ENCODE measurements around the gene SMCP.

Gene SMCP

DNA sequence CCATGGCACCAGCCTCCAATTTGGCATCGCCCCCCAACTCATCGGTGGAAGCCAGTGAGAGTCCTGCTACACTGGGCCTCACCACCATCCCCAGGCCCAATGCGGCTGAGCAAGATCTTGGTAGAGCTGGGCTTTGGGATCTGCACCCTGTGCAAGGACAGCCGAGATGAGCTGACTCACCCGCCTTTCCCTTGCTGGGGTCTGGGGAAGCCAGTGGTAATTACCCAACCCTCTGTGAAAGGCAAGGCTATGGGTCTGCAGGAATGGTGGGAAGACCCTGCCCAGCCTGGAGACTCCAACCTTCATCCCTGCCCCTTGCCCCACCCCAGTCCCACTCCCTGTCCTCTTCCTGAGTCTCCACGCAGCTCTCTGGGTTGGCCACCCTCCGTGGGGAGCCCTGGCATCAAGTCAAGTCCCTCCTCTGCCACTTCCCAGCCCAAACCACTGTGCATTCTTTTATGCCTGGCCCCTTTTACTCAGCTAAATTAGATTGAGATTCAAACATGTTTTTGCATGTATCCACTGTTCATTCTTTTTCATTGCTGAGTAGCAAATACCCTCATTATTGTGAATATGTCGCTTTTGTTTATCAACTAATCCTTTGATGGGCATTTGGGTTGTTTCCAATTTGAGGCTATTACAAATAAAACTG, 8.8 kb downstream of the SMCP start:
- no peak for DNase-seq

DNA sequence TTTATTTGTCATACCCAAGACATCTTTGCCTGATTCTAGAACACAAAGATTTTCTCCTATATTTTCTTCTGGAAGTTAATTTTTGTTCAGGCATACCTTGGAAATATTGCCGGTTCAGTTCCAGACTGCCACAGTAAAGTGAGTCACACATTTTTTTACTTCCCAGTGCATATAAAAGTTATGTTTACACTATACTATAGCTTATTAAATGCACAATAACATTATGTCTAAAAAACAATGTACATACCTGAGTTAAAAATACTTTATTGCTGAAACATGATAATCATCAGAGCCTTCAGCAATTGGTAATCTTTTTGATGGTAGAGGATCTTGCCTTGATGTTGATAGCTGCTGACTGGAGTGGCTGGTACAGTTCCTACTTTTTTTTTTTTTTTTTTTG, 10.0 kb downstream of the SMCP start:
- DNase-seq = no peak

DNA sequence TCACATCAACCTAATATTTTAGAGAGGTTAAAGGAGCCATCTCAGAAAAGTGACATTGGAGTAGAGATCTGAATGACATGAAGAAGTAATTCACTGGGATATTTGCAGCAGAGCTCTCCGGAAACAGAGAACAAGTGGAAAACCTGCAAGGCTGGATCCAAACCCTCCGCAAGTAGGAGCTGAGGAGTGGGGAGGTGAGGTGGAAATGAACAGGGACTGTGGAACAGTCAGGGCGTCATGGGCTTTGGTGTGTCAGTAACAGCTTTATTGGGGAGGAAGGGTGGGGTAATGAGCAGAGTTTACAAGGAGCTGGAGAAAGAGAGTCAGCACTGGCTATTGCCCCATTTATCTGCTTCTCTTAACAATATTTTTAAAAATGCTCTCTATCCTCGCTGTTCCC, 20.9 kb downstream of the SMCP start:
- DNase-seq = no peak

DNA sequence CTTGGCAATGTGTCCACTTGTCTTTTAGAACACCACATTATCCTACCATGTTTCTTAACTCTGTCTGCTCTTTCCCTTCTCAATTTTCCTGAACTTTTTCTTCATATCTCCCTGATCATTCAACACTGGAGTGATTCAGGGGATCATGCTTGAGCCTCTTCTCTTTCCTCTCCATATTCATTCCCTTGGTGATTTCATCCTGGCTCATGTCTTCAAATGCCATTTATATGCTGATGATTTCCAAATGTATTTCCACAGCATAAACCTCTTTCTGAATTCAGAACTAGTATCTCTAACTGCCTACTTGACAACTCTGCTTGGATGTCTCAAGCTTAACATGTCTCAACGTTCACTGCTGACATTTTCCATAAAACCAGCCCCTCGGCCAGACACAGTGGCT, 21.8 kb downstream of the SMCP start:
- no peak for DNase-seq

DNA sequence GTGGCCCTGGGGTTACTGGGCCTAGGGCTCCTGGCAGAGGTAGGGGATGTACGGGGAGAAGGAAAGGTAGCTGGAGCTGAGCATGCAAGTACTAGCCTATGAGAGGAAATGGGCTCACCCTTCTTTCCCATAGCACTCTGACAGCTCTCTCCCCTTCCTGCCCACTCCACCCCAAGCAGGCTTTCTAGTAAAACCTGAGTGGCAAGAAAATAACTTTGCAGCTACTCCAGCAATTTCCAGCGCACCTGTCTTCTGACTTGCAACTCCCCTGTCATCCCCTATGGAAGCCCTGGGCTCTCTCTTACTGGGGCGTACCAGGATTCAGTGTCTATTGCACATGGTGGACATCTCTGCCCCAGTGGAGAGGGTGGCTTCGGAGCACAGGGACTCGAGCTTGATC, 23.5 kb downstream of the SMCP start:
- DNase-seq = no peak

DNA sequence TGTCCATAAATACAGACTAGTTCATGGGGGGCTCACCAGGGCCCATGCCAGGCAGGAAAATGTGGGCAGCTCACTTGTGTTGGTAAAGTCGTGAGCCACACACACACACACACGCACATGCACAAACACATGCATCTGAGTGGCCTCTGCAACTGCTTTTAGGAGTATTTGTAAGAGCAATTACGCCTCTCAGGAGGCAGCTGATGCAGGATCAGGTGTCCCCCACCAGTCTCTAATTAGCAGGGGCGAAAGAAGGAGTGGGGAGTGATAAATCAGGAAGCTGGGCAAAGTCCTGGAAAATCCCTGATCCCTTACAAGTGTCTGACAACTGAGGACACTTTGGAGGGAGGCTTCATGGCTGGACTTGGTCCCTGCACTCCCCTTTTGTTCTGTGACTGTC, 24.5 kb downstream of the SMCP start:
- DNase-seq = no peak

DNA sequence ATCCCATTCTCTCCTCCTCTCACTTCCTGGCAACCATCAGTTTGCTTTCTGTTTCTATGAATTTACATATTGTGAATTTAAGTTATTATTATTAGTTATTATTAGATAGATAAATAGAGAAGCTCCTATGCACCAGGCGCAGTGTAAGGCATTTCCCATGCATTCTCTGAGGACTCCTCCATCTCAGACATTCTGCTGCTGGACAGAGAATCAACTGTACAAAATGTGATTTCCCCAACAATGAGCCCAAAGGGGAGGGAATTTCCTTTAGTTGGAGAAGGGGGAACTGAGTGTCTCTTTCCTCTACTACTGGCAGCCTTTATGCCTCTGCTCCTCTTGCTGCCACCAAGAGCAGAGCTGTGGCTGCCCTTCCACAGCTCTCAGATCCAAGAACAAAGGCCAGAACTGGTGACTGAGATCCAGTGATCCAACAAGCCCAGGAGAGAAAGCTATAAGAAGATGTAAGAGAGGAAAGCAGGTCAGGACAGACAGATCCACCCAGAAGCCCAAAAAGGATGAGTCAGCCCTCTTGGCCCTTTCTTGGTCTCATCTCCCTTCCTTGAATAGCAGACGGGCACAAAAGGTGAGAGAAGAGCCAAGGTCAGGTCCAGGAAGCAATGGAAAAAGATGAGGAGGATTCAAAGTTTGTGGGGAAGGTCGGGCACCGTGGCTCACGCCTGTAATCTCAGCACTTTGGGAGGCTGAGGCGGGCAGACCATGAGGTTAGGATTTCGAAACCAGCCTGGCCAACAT, 26.7 kb downstream of the SMCP start:
- no peak for DNase-seq

DNA sequence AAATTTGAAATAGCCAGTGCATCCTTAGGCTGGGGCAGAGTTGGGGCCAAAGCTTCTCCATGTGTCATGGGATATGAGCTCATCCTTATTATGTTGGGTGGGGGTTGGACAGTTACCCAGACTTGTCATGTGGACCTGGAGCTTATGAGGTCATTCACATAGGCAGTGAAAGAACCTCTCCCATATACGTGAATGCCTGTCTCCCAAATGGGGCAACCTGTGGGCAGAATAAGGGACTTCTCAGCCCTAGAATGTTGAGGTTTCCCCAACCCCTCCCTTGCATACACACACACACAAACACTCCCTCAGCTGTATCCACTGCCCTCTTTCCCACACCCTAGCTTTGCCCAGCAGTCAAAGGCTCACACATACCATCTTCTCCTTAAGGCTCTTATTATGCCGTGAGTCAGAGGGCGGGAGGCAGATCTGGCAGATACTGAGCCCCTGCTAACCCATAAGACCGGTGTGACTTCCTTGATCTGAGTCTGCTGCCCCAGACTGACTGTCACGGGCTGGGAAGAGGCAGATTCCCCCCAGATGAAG, 28.0 kb downstream of the SMCP start:
- no peak for DNase-seq

DNA sequence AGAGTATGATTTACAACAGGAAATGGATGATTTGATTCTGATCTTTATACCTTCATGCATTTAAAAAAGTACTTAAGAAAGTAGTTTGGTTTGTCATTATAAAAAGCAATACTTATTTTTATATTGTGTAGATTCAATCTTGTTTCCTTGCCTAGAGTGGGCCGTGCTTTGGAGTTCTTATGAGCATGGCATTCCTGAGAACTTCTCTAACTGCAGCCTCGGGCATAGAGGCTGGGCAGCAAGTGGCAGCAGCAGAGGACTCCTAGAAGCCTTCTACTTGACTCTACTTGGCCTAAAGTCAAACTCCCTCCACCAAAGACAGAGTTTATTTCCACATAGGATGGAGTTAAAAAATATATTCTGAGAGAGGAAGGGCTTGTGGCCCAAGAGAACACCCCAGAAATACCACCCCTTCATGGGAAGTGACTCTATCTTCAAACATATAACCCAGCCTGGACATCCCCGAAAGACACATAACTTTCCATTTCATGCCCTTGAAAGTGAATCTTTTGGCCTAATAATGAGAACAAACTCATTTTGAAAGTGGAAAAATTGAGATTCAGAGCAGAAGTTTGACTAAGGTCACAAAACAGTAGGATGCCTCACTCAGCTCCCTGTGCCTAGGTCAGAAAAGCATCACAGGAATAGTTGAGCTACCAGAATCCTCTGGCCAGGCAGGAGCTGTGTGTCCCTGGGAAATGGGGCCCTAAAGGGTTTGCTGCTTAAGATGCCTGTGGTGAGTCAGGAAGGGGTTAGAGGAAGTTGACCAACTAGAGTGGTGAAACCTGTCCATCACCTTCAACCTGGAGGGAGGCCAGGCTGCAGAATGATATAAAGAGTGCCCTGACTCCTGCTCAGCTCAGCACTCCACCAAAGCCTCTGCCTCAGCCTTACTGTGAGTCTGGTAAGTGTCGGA, 29.8 kb downstream of the SMCP start, which contains the start of gene IVL:
Gene IVL (plus strand): TSS at position 861 of the 916 bp plus-strand sequence. CDS start 1,252 bp downstream, outside the sequence.
- DNase-seq = no peak

DNA sequence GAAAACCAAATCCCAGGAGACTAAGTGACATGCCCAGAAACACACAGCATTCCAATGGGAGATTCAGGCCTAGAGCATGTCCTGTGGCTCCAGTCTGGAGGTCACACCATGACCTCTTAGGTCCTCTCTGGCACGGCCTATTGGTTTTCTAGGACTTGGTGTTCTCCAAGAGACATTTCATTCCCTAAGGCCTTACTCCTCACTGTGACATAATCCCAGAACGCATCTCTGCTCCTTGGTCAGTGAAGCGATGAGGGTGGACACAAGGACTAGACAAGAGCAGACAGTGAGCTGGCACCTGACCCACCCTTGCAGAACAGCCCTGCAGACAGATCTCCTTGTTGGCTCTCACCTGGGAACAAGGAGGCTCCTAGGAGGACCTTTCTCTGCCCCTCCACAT, 31.1 kb downstream of the SMCP start:
- no peak for DNase-seq

DNA sequence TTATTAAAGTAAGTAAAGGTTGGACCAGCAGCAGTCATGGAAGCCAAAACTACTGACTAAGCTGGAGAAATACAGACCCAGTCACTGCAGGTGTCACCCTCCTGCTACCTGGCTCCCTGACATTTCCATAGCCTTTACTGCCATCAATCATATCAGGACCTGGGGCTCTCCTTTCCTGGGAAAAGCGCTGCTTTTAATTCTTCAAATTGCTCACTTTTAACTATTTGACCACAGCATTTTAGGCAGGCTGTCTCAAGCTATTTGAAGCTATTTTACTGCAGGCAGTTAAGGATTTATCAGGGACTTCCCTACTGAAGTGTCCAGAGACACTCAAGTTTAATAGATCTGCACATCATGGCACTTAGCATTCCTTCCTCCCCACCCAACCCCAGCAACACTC, 34.3 kb downstream of the SMCP start:
- DNase-seq = no peak

DNA sequence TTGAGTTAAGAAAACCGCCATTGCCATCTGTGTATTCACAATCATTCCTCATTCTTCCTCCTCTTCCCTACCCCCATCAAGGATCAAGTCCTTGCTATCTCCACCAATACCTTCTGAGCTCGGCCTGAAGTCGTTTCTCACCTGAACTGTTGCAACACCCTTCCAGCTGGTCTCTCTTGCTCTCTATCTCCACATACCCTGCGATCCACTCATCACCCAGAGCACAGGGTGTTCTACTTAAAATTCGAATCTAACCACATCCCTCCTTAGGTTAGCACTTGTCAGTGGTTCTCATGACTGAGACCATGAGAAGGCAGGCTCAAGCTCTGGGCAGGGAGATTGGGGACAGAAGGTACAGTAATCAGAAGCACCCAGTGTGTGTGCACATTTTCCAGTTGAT, 34.8 kb downstream of the SMCP start:
- DNase-seq = no peak

DNA sequence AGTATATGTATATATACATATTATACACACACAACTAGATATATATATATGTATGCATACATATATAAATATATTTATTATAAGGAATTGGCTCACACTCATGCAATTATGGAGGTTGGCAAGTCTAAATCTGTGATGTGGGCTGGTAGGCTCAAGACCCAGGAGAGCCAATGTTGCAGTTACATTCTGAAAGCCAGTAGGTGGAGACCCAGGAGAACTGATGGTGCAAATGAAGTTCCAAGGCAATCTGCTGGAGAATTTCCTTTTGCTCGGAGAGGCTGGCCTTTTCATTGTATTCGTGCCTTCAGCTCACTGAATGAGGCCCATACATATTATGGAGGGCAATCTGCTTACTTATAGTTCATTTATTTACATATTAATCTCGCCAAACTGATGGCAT, 39.7 kb downstream of the SMCP start:
- peak; percentile 50 for DNase-seq

DNA sequence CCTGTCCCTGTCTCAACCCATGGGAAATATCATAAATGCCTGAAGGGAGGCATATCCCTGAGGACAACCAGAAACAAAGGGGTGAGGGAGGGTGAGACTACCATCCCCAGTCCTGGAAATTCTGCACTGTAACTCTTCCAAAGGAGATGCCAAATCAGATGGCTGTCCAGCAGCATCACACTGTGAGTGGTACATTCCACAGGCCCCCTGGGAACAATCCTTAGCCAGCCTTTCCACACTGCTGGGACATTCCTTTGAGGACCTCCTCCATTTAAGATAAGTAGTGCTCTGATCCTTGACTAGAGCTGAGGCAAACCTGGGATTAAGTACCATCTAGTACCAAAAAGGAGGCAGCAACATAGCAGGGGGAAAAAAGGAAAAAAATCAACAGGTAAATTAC, 40.9 kb downstream of the SMCP start:
- DNase-seq = no peak

DNA sequence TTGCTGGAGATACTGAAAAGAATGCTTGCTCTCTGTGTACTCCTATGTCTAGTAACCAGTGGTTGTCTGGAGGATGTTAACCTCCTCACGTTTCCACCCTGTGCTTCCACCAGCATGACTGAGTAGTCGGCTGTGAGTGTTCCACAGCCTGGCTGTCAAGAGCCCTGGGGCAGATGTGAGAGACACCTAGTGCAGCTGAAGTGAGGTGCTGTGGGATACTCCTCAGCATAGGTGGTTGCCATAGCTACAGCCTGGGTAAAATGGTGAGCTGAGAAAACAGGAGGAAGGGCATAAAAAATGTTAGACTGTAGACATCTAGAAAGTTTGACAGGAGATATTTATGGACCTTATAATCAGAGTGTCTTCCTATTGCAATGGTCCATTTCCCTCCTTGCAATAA, 46.1 kb downstream of the SMCP start:
- no peak for DNase-seq

DNA sequence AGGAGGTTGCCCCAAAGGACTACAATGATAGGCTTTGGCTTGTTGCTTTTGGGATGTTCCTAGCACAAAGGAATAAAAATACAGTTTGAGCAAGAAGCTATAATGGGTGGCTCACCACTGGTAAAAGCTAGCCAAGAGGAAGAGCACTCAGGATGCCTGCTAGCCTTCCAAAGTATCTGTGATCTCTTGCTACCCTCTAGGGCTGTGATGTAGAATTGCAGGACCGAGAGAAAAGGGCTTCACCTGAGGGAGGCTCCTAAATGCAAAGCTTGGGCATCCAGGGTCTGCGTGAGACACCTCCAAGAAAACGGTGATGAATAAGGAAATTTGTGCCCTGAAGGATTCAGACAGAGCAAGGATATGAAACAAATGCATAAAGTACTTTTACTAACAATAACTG, 48.0 kb downstream of the SMCP start:
- peak; percentile 7 for DNase-seq

DNA sequence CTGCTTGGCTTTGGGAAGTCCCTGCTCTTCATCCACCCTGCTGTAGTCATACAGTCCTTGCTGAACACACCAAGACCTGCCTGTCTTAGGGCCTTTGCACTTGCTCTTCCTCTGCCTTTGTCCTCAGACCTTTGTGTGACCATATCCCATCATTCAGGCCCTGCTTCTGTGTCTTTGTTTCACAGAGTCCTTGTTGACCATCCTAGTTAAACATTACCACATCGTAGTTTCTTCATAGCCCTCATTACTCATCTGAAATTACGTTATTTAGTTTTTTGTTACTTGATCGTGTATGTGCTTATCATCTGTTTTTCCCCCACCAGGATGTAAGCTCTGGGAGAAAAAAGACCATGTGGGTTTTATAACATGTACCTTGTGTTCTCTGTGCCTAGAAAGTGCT, 50.5 kb downstream of the SMCP start:
- DNase-seq = no peak

DNA sequence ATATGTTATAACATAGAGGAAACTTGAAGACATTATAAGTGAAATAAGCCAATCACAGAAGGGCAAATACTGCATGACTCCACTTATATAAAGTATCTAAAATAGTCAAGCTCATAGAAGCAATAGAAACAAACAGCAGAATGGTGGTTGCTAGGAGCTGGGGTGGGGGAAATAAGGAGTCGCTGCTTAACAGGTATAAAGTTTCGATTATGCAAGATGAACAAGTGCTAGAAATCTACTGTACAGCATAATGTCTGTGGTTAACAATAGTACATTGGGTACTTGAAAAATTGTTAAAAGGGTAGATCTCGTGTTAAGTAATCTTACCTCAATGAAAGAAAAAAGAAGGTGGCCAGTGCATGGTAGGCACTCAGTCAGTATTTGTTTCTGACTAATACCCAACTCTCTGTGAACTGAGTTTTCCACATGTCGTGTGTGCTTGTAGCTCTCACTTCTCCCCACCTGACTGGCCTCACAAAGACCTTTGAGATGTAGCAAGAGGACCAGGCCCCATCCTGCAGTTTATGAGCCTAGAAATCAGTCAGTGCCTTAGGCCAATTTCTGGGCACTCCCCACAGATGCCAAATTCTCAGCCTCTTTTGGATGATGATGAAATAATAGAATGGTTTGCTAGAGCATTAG, 54.2 kb downstream of the SMCP start:
- DNase-seq = no peak

DNA sequence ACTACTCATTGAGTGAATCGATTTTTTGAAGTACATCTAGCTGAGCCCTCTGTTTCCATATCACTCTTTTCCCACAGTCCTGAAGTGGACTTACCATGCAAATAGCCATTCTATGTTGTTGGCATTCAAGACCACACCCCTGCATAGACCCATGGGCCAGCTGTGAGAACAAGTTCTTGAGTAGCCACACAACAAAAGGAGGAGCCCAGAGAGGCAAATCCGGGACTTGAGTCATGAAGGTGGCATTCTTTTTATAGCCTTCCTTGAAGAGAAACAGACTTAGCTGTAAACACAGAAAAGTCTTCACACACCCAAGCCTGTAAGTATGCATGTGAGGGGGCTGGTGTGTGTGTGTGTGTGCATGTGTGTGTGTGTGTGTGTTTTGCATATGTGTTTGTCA, 55.1 kb downstream of the SMCP start:
- DNase-seq = no peak
